PC-3 (cell line): ENCODE measurements around the gene ESR2. TPM values are rescaled to one million over a fixed set of nuclear protein-coding genes. Genes with fewer than 3 reads are reported as not detected.
A peak's percentile ranks its signal among the peaks of the same experiment; 100 is the strongest.
"Not testable (repeated sequence)": the region's sequence is repeated elsewhere in the genome, so short reads cannot be mapped to it uniquely, and the experiment has no call there.

Experiments
- ATAC-seq: fragments of 200-7000 bp; cut with Tn5 transposase; 2 replicates; pipeline ENCODE4 v1.9.1; 2020; ENCODE audit warnings: mild to moderate bottlenecking, moderate library complexity
- BruUV-seq: library from RNA; stranded (reverse); fragments of 400-500 nt; replicated peaks from 2 replicates; lab custom pipeline; 2021; lab: Mats Ljungman, UMichigan
- CTCF ChIA-PET: fragments of 300-600 bp; sonication (Branson Sonifier 250); formaldehyde crosslinking; loops from one replicate; lab custom pipeline; 2022; ENCODE audit warnings: antibody characterized with exemption; lab: Charles Lee
- POLR2A ChIA-PET: fragments of 300-600 bp; sonication (Branson Sonifier 250); formaldehyde crosslinking; loops from one replicate; lab custom pipeline; 2022; ENCODE audit warnings: antibody characterized with exemption; ENCODE audit not compliant: unreplicated experiment; lab: Charles Lee
- DNase-seq: peaks from one replicate; pipeline ENCODE4 v3.0.0-alpha.2; 2015
- H2AFZ ChIP-seq: fragments of 300-600 bp; sonication (generic); 2 replicates; pipeline ENCODE4 v1.6.0; 2016; ENCODE audit warnings: antibody characterized with exemption, low read length
- H3F3A ChIP-seq: fragments of 300-600 bp; sonication (generic); one replicate; pipeline ENCODE4 v1.6.0; 2017; ENCODE audit warnings: antibody characterized with exemption, low read length, control low read depth, mild to moderate bottlenecking; ENCODE audit not compliant: unreplicated experiment
- H3K27ac ChIP-seq: fragments of 300-600 bp; sonication (generic); 2 replicates; pipeline ENCODE4 v1.5.1; 2016; ENCODE audit warnings: mild to moderate bottlenecking, low read length
- H3K27me3 ChIP-seq: fragments of 300-600 bp; sonication (generic); 2 replicates; pipeline ENCODE4 v1.6.1; 2016; ENCODE audit warnings: low read length, mixed read lengths
- H3K36me3 ChIP-seq: fragments of 300-600 bp; sonication (generic); 2 replicates; pipeline ENCODE4 v1.6.1; 2016; ENCODE audit warnings: low read depth, mixed run types, low read length, mixed read lengths
- H3K4me1 ChIP-seq: fragments of 300-600 bp; sonication (generic); 2 replicates; pipeline ENCODE4 v1.5.1; 2016; ENCODE audit warnings: low read length; ENCODE audit not compliant: insufficient read depth
- H3K4me2 ChIP-seq: fragments of 300-600 bp; sonication (generic); 2 replicates; pipeline ENCODE4 v1.6.0; 2016; ENCODE audit warnings: low read length
- H3K4me3 ChIP-seq: fragments of 300-600 bp; sonication (generic); 2 replicates; pipeline ENCODE4 v1.5.1; 2016; ENCODE audit warnings: mild to moderate bottlenecking, low read length, mixed read lengths
- H3K79me2 ChIP-seq: fragments of 300-600 bp; sonication (generic); 2 replicates; pipeline ENCODE4 v1.6.1; 2017; ENCODE audit warnings: low read length, mixed read lengths
- H3K9ac ChIP-seq: fragments of 300-600 bp; sonication (generic); 2 replicates; pipeline ENCODE4 v1.6.0; 2016; ENCODE audit warnings: mild to moderate bottlenecking, low read length
- H3K9me2 ChIP-seq: fragments of 300-600 bp; sonication (generic); replicated peaks from 2 replicates; pipeline ENCODE4 v1.6.1; 2016; ENCODE audit warnings: mixed run types, low read length, mixed read lengths
- H3K9me3 ChIP-seq: fragments of 300-600 bp; sonication (generic); 2 replicates; pipeline ENCODE4 v1.6.1; 2016; ENCODE audit warnings: low read length, mixed read lengths
- H4K20me1 ChIP-seq: fragments of 300-600 bp; sonication (generic); 2 replicates; pipeline ENCODE4 v1.6.1; 2016; ENCODE audit warnings: low read length, mixed read lengths
- EZH2 ChIP-seq: fragments of 300-600 bp; sonication (generic); IDR thresholded peaks from one replicate; pipeline ENCODE4 v1.6.1; 2017; ENCODE audit warnings: antibody characterized with exemption, mild to moderate bottlenecking, low read length; ENCODE audit not compliant: unreplicated experiment
- EZH2phosphoT487 ChIP-seq: fragments of 300-600 bp; sonication (generic); IDR thresholded peaks from 2 replicates; pipeline ENCODE4 v1.6.1; 2018; ENCODE audit warnings: mild to moderate bottlenecking, antibody characterized with exemption, low read length, borderline replicate concordance
- intact Hi-C: fragments of 100-400 bp; cut with micrococcal nuclease; formaldehyde crosslinking; loops from 2 replicates; pipeline ENCODE4 v1.9.0; 2023
- total RNA-seq: library from RNA; depleted of rRNA; stranded (reverse); fragments of >200 nt; gene quantifications from 2 replicates; pipeline ENCODE4 v1.2.3, GENCODE V29; 2014
- TF ChIP-seq, protein P1 (sequence below): fragments of 300-600 bp; sonication (generic); conservative IDR thresholded peaks from 2 replicates; pipeline ENCODE4 v1.5.1; 2017; ENCODE audit warnings: antibody characterized with exemption, low read depth, mild to moderate bottlenecking, low read length

ESR2 gene
- total RNA-seq, 1 experiment from 2014 or later, result 0.18 TPM

DNA sequence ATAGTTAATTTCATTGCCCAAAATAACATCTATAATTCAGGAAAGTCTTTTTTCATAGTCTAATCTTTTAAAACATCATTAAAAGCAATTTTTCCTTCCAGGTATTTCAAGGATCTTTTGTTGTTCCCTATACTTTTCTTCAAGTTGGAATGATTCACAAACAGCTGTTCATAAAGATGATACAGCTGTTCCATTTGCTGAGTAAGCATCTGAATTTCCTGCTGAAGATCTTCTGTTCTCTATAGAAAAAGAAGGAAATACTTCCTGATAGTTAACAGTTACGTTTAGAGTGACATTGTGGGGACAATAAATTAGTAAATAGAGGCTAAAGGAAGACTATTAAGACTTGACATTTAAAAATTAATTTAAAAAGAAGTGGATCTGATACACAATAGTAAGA lies 30.3 kb upstream of the ESR2 start:
- no peaks in the 10 kb centered on the region for H3K9me2 ChIP-seq
- DNase-seq, result peak; percentile 19
- H3K4me3 ChIP-seq, result no peak overlapping the region
- no peaks in the 10 kb centered on the region for H3K36me3 ChIP-seq
- POLR2A ChIA-PET, result no interaction called here
- intact Hi-C loops, result no loop called here
- ATAC-seq, result peak; percentile 40
- H3K9me3 ChIP-seq, result no peaks in the 10 kb centered on the region
- no peak overlapping the region for H3K27ac ChIP-seq
- no peak overlapping the region for H2AFZ ChIP-seq
- no peak overlapping the region for H3K9ac ChIP-seq
- no peaks in the 10 kb centered on the region for H4K20me1 ChIP-seq
- BruUV-seq, result no TSS peak
- peaks cover 6% of the 10 kb centered on the region for H3F3A ChIP-seq
- no peak for TF ChIP-seq EZH2
- TF ChIP-seq, protein P1, sequence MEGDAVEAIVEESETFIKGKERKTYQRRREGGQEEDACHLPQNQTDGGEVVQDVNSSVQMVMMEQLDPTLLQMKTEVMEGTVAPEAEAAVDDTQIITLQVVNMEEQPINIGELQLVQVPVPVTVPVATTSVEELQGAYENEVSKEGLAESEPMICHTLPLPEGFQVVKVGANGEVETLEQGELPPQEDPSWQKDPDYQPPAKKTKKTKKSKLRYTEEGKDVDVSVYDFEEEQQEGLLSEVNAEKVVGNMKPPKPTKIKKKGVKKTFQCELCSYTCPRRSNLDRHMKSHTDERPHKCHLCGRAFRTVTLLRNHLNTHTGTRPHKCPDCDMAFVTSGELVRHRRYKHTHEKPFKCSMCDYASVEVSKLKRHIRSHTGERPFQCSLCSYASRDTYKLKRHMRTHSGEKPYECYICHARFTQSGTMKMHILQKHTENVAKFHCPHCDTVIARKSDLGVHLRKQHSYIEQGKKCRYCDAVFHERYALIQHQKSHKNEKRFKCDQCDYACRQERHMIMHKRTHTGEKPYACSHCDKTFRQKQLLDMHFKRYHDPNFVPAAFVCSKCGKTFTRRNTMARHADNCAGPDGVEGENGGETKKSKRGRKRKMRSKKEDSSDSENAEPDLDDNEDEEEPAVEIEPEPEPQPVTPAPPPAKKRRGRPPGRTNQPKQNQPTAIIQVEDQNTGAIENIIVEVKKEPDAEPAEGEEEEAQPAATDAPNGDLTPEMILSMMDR, result no peak
- TF ChIP-seq EZH2phosphoT487, result no peak
- H3K4me2 ChIP-seq, result no peak overlapping the region
- H3K27me3 ChIP-seq, result no peaks in the 10 kb centered on the region
- no peaks in the 10 kb centered on the region for H3K79me2 ChIP-seq
- CTCF ChIA-PET, result no interaction called here
- peaks cover 9% of the 10 kb centered on the region for H3K4me1 ChIP-seq

DNA sequence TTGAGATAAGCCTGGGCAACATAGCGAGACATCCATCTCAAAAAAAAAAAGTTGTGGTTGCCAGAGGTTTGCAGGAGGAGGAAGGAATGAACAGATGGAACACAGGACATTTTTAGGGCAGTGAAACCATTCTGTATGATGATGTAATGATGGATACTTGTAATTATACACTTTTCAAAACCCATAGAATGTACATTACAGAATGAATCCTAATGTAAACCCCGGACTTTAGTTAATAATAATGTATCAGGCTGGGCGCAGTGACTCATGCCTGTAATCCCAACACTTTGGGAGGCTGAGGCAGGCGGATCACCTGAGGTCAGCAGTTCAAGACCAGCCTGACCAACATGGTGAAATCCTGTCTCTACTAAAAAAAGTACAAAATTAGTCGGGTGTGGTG lies 26.2 kb upstream of the ESR2 start:
- intact Hi-C loops, H3K9ac ChIP-seq, ATAC-seq, H3K4me2 ChIP-seq, H4K20me1 ChIP-seq, H3K4me1 ChIP-seq, H3K9me3 ChIP-seq, BruUV-seq, H3K4me3 ChIP-seq, POLR2A ChIA-PET, CTCF ChIA-PET, H3K79me2 ChIP-seq, H2AFZ ChIP-seq, H3K36me3 ChIP-seq, DNase-seq, H3K27me3 ChIP-seq, H3F3A ChIP-seq, H3K27ac ChIP-seq, H3K9me2 ChIP-seq: not testable (repeated sequence)

- H3K9me3 ChIP-seq, H3K4me1 ChIP-seq, POLR2A ChIA-PET, BruUV-seq, H3K4me2 ChIP-seq, H3F3A ChIP-seq, H3K4me3 ChIP-seq, H3K27ac ChIP-seq, H4K20me1 ChIP-seq, H3K27me3 ChIP-seq, H3K9me2 ChIP-seq, DNase-seq, H3K79me2 ChIP-seq, intact Hi-C loops, H3K36me3 ChIP-seq, H3K9ac ChIP-seq, ATAC-seq, CTCF ChIA-PET, H2AFZ ChIP-seq: not testable (repeated sequence)
Observed at GRCh38 chr14:64318695-64319094, 24.5 kb upstream of the ESR2 start.

DNA sequence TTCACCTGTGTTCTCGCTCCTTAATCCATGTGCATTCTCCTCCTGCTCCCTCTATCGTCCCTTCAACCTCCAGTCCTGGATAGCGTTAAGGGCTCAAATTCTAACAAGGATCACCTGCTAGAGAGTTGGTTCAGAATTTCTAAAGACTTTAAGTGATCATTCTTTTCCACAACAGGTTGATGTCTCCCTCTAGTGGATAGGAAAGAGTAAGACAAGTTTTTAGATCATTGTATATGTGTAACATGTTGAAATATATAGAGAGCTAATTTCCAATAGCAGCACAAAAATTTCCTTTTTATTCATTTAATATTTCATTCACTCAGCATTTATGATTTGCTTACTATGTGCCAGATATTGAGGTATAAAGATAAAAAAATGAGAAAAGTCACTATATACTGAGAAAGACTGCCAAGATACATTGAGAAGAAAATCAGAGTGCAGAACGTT lies 9.3 kb upstream of the ESR2 start:
- no peak overlapping the region for H2AFZ ChIP-seq
- ATAC-seq (peak; percentile 96), DNase-seq (peak; percentile 82)
- H3K4me2 ChIP-seq, result no peak overlapping the region
- no peaks in the 10 kb centered on the region for H3F3A ChIP-seq
- ChIA-PET POLR2A (interaction anchor here (0.6 kb wide), 1 partner anchor 1611 kb away, joined by 4 read pairs; no protein-coding TSS in a partner anchor), CTCF (interaction anchor here (0.5 to 3.0 kb wide), 26 partner anchors 8 to 936 kb away, joined by 3 to 44 read pairs (median 4); no protein-coding TSS in a partner anchor)
- H3K27ac ChIP-seq, result no peak overlapping the region
- intact Hi-C loops, result loop anchor here (1.0 kb wide), 4 partner anchors 166 to 504 kb away; no protein-coding TSS in a partner anchor
- no peaks in the 10 kb centered on the region for H3K9me3 ChIP-seq
- no peak overlapping the region for H3K9ac ChIP-seq
- H3K4me1 ChIP-seq, result no peaks in the 10 kb centered on the region
- TF ChIP-seq EZH2phosphoT487 (no peak), EZH2 (no peak)
- TF ChIP-seq, protein P1, result peak; percentile 97
- no peak overlapping the region for H3K4me3 ChIP-seq
- H3K27me3 ChIP-seq, result no peaks in the 10 kb centered on the region
- H3K36me3 ChIP-seq, result no peaks in the 10 kb centered on the region
- H3K9me2 ChIP-seq, result no peaks in the 10 kb centered on the region
- BruUV-seq, result no TSS peak
- H3K79me2 ChIP-seq, result no peaks in the 10 kb centered on the region
- no peaks in the 10 kb centered on the region for H4K20me1 ChIP-seq
